ENCODE results near the gene TGFA.

The TGFA gene

DNA sequence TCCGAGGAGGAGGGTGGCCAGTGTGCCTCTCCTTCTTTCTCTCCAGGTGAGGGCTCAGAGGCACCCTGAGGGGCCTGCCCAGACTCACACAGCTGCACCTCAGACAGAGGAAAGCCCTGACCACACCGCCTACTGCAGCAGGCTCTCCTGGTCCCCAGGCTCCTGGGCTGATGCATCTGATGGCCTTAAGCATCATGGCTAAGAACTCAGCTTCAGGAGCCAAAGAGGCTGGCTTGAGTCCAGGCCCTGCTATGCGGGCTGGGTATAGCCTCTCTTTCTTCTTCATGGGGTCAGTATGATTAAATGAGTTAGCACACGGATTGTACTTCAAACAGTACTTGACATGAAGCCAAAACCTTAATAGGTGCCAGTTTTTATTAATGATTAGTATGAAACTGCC lies 89.6 kb downstream of the TGFA start:
- no peak for DNase-seq

- no peak for DNase-seq
These were observed 90.0 kb downstream of the TGFA start for GRCh38 chr2:70463581-70463980.

DNA sequence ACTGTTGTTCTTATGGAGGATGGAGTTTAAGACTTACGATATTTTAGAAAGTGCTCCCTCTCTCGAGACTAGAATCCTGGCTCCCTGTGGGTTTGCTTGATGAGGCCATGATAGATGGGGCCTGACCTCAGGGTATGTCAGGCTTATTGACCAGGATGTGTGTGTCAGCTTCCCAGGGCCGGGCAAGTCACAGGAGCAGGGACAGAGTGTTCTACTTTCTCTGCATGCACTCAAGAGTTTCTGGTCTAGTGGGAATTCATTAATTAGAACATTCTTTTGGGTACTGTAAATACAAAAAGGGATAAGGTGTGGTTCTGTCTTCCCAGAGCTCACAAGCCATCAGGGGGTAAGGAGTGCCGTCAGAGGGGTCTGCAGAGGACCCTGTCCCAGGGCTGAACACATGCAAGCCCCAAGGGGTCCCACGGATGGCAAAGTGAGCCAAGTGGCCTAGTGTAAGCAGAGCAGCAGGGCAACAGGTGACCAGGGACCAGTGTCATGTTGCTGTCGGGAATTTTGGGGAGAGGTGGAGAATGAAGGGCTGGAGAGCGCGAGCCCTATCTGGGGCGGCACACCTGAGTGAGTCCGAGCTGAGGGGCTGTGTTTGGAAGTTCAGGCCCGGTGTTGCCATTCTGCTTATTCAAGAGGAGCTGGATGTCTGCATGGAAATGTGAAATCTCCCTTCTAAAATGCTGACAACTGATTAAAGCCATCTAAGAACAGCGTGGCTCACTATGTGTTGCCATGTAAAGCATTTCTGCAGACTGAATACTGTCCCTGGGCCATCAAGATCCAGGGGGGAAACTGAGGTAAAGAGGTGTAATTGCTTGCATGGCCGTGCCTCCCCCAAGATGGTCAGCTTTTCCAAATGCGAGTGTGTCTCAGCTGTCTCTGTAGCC lies 91.4 kb downstream of the TGFA start:
- no peak for DNase-seq

- DNase-seq: no peak
These were observed 92.2 kb downstream of the TGFA start for GRCh38 chr2:70461414-70461813.

GRCh38 chr2:70460333-70460732 lies 93.3 kb downstream of the TGFA start:
- DNase-seq: no peak

GRCh38 chr2:70458661-70459060 lies 95.0 kb downstream of the TGFA start:
- no peak for DNase-seq

GRCh38 chr2:70456585-70457495 lies 96.8 kb downstream of the TGFA start:
- DNase-seq: no peak

GRCh38 chr2:70454936-70455544 lies 98.6 kb downstream of the TGFA start:
- DNase-seq: no peak

- no peak for DNase-seq
These were observed 102.9 kb downstream of the TGFA start for GRCh38 chr2:70450641-70451250.

GRCh38 chr2:70448041-70448440 lies 105.6 kb downstream of the TGFA start:
- DNase-seq: no peak

DNA sequence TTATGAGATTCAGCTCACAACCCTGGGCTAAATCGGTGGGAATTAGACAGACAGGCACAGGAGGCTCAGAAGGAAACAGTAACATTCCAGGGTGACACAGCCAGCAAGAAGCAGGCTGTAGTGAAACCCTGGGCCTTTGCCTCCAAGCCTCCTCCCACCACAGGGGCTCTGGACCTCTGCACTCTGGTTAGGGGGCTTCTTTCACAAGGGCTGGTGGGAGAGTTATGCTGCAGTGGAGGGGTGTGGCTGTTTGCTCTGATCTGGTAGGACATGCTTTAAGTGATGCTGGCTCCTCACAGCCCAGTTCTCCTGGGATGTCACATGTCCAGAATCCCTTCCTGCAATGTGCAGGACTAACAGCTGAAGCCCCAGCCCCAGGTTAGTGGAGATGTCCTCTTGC lies 109.9 kb downstream of the TGFA start:
- DNase-seq: no peak

GRCh38 chr2:70443078-70443465 lies 110.6 kb downstream of the TGFA start:
- no peak for DNase-seq

DNA sequence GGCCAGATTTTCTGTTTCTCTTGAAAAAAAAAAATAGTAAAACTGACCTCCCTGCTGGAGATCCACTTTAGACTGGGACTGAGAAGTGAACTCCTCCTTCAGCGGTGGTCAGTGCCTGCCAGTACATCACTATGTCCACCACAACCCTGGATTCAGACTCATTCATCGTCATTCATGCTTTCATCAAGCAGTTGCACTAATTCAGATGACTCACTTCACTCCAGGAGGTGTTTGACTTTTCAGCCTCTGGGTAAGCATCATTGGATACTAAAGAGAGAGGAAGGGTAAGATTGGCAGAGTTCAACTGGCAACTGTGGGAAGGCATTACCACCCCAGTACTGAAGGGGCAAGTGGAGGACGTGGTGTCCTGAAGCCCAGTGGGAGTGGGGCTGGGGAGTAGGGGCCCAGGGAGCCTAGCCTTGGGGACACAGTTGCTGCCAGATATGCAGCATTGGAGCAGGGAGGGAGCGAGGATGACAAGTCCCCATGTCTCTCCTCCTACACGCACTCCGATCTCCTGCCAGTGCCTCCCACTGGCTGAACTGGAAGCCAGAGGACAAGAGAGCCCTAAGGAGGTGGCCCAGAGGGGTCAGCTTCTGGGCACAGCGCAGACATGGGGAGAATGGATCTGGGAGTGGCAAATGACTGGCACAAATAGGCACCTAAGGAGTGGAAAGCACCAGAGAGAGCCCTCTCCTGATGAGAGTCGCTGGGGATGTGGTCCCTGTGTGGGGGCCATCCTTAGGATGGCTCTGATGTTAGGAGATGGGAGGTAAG lies 111.1 kb downstream of the TGFA start:
- no peak for DNase-seq

DNA sequence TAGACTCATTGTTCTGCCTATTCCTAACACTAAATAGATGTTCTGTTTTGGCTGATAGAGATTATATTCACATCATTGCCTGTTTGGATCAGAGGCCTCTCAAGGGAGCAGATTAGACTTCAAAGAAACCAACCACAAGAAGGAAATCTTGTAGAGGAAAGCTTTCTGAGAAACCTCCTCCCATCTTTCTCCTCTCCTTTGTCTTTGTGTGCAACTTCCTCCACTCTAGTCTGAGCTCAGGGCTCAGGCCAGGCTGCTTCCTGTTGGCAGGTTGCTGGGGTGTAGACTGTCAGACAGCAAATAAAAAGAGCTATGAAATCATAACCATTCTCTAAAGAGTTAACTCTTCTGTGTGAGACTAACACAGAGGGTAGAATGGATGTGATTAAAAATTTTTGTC lies 113.0 kb downstream of the TGFA start:
- DNase-seq: no peak

GRCh38 chr2:70435138-70435537 lies 118.5 kb downstream of the TGFA start:
- DNase-seq: no peak

GRCh38 chr2:70433315-70433714 lies 120.3 kb downstream of the TGFA start:
- no peak for DNase-seq

GRCh38 chr2:70431716-70432347 lies 121.8 kb downstream of the TGFA start:
- no peak for DNase-seq

- no peak for DNase-seq
These were observed 127.3 kb downstream of the TGFA start for GRCh38 chr2:70426341-70426740.

DNA sequence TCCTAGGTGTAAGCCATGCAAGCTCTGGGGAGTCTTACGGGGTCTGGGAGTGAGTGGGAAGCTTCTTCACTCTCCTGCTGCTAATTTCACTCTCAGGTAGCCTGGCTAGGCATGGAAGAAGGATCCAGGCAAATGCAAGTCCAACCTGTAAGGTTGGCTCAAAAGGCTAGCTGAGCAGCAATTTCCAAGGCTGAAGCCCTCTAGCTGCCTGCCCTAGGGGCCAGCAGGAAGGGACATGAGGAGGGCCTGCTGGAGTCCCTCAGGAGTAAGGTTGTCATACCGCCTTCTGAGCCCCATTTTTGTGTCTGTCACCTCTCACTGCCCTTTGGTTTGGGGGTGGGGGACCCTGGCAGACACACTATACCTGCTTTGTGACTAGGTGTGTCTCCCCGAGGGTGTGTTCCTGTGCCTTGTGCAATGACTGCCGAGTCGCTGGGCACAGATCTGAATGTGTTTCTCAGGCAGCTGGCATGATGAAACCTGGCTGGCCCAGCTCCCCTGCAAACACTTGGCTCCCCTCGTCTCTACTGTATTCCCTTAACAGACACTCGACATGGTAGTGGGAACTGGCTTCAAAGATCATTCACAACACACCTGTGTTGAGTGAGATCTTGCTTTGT lies 127.8 kb downstream of the TGFA start:
- DNase-seq: no peak

GRCh38 chr2:70420740-70421139 lies 132.9 kb downstream of the TGFA start:
- DNase-seq: no peak
